ENCODE measurements around the gene OSBP2.

The OSBP2 gene

GRCh38 chr22:30742291-30743256 lies 47.9 kb downstream of the OSBP2 start:
- Histone ChIP-seq H2AFZ (ENCODE audit: low read length) (no peak overlapping the region), H3K14ac (ENCODE audit: low read length) (no peak overlapping the region), H2BK5ac (ENCODE audit: low read length) (no peak overlapping the region), H3K4me2 (ENCODE audit: insufficient read depth, low read length, poor library complexity, severe bottlenecking) (no peak overlapping the region), H3K36me3 (replicated peaks in 1 of 2; ENCODE audit: control insufficient read depth in 2 of 2, insufficient read depth in 2 of 2, low read length in 2 of 2) (no peaks in the 10 kb centered on the region), H2BK15ac (ENCODE audit: low read length) (no peak overlapping the region), H2BK12ac (ENCODE audit: low read length) (no peak overlapping the region), H3K9ac (ENCODE audit: low read depth, low read length, poor library complexity) (no peak overlapping the region), H3K27me3 (ENCODE audit: control insufficient read depth in 3 of 3, insufficient read depth in 3 of 3, low read depth in 1 of 3, low read length in 3 of 3) (peaks cover 0 to 5% (median 0%) of the 10 kb centered on the region in 3 experiments), H3K79me1 (ENCODE audit: low read depth, low read length) (no peaks in the 10 kb centered on the region), H3K4me3 (ENCODE audit: low read length in 2 of 2) (no peak overlapping the region), H3K4me1 (ENCODE audit: control insufficient read depth in 2 of 2, insufficient read depth in 1 of 2, low read depth in 1 of 2, low read length in 2 of 2) (peaks cover 0 to 3% of the 10 kb centered on the region in 2 donors), H2AK5ac (ENCODE audit: low read depth, low read length) (no peak overlapping the region), H3K4ac (ENCODE audit: low read length) (no peak overlapping the region), H2BK120ac (ENCODE audit: low read depth, low read length) (no peak overlapping the region), H3K27ac (replicated peaks; ENCODE audit: low read length) (no peak overlapping the region), H3K9me3 (replicated peaks in 1 of 2; ENCODE audit: control insufficient read depth in 2 of 2, insufficient read depth in 1 of 2, low read depth in 1 of 2, low read length in 2 of 2) (no peaks in the 10 kb centered on the region), H4K8ac (ENCODE audit: low read depth, low read length) (no peak overlapping the region), H4K91ac (ENCODE audit: low read depth, low read length, poor library complexity) (no peak overlapping the region), H3K23ac (ENCODE audit: low read depth, low read length, poor library complexity) (no peak overlapping the region), H3K18ac (ENCODE audit: low read length) (no peak overlapping the region)
- no peak for DNase-seq (ENCODE audit: low spot score)
- no CpG with 5 or more reads among the region's 6 CpGs for WGBS, 2 donors (ENCODE audit: extremely low coverage in 2 of 2, insufficient read length in 2 of 2, insufficient replicate concordance in 1 of 2)

GRCh38 chr22:30743257-30744020 lies 48.8 kb downstream of the OSBP2 start:
- Histone ChIP-seq H2BK12ac (ENCODE audit: low read length) (no peak overlapping the region), H2AFZ (ENCODE audit: low read length) (no peak overlapping the region), H3K79me1 (ENCODE audit: low read depth, low read length) (no peaks in the 10 kb centered on the region), H3K9ac (ENCODE audit: low read depth, low read length, poor library complexity) (no peak overlapping the region), H3K14ac (ENCODE audit: low read length) (no peak overlapping the region), H3K27ac (replicated peaks; ENCODE audit: low read length) (no peak overlapping the region), H3K4ac (ENCODE audit: low read length) (no peak overlapping the region), H3K9me3 (replicated peaks in 1 of 2; ENCODE audit: control insufficient read depth in 2 of 2, insufficient read depth in 1 of 2, low read depth in 1 of 2, low read length in 2 of 2) (no peaks in the 10 kb centered on the region), H2BK15ac (ENCODE audit: low read length) (no peak overlapping the region), H3K18ac (ENCODE audit: low read length) (no peak overlapping the region), H3K36me3 (replicated peaks in 1 of 2; ENCODE audit: control insufficient read depth in 2 of 2, insufficient read depth in 2 of 2, low read length in 2 of 2) (no peaks in the 10 kb centered on the region), H2AK5ac (ENCODE audit: low read depth, low read length) (no peak overlapping the region), H3K4me3 (ENCODE audit: low read length in 2 of 2) (no peak overlapping the region), H3K27me3 (ENCODE audit: control insufficient read depth in 3 of 3, insufficient read depth in 3 of 3, low read depth in 1 of 3, low read length in 3 of 3) (peaks cover 0 to 5% (median 0%) of the 10 kb centered on the region in 3 experiments), H3K4me1 (ENCODE audit: control insufficient read depth in 2 of 2, insufficient read depth in 1 of 2, low read depth in 1 of 2, low read length in 2 of 2) (no peaks in the 10 kb centered on the region), H2BK120ac (ENCODE audit: low read depth, low read length) (no peak overlapping the region), H2BK5ac (ENCODE audit: low read length) (no peak overlapping the region), H4K91ac (ENCODE audit: low read depth, low read length, poor library complexity) (no peak overlapping the region), H3K23ac (ENCODE audit: low read depth, low read length, poor library complexity) (no peak overlapping the region), H4K8ac (ENCODE audit: low read depth, low read length) (no peak overlapping the region), H3K4me2 (ENCODE audit: insufficient read depth, low read length, poor library complexity, severe bottlenecking) (no peak overlapping the region)
- no peak for DNase-seq (ENCODE audit: low spot score)
- no CpG with 5 or more reads among the region's 10 CpGs for WGBS, 2 donors (ENCODE audit: extremely low coverage in 2 of 2, insufficient read length in 2 of 2, insufficient replicate concordance in 1 of 2)

GRCh38 chr22:30744224-30744623 lies 49.5 kb downstream of the OSBP2 start:
- Histone ChIP-seq H3K27me3 (ENCODE audit: control insufficient read depth in 3 of 3, insufficient read depth in 3 of 3, low read depth in 1 of 3, low read length in 3 of 3) (peaks cover 0 to 5% (median 0%) of the 10 kb centered on the region in 3 experiments), H3K4me2 (ENCODE audit: insufficient read depth, low read length, poor library complexity, severe bottlenecking) (no peak overlapping the region), H2AK5ac (ENCODE audit: low read depth, low read length) (no peak overlapping the region), H3K79me1 (ENCODE audit: low read depth, low read length) (no peaks in the 10 kb centered on the region), H3K4ac (ENCODE audit: low read length) (no peak overlapping the region), H3K18ac (ENCODE audit: low read length) (no peak overlapping the region), H3K14ac (ENCODE audit: low read length) (no peak overlapping the region), H3K23ac (ENCODE audit: low read depth, low read length, poor library complexity) (no peak overlapping the region), H2BK5ac (ENCODE audit: low read length) (no peak overlapping the region), H2BK15ac (ENCODE audit: low read length) (no peak overlapping the region), H3K4me1 (ENCODE audit: control insufficient read depth in 2 of 2, insufficient read depth in 1 of 2, low read depth in 1 of 2, low read length in 2 of 2) (no peaks in the 10 kb centered on the region), H2BK12ac (ENCODE audit: low read length) (no peak overlapping the region), H4K8ac (ENCODE audit: low read depth, low read length) (no peak overlapping the region), H3K36me3 (replicated peaks in 1 of 2; ENCODE audit: control insufficient read depth in 2 of 2, insufficient read depth in 2 of 2, low read length in 2 of 2) (no peaks in the 10 kb centered on the region), H2BK120ac (ENCODE audit: low read depth, low read length) (no peak overlapping the region), H3K27ac (replicated peaks; ENCODE audit: low read length) (no peak overlapping the region), H3K4me3 (ENCODE audit: low read length in 2 of 2) (no peak overlapping the region), H3K9me3 (replicated peaks in 1 of 2; ENCODE audit: control insufficient read depth in 2 of 2, insufficient read depth in 1 of 2, low read depth in 1 of 2, low read length in 2 of 2) (no peaks in the 10 kb centered on the region), H2AFZ (ENCODE audit: low read length) (no peak overlapping the region), H4K91ac (ENCODE audit: low read depth, low read length, poor library complexity) (no peak overlapping the region), H3K9ac (ENCODE audit: low read depth, low read length, poor library complexity) (no peak overlapping the region)
- DNase-seq (ENCODE audit: low spot score): no peak
- no CpG with 5 or more reads among the region's 3 CpGs for WGBS, 2 donors (ENCODE audit: extremely low coverage in 2 of 2, insufficient read length in 2 of 2, insufficient replicate concordance in 1 of 2)

GRCh38 chr22:30747493-30747892 lies 52.8 kb downstream of the OSBP2 start:
- no peak overlapping the region for H3K9ac ChIP-seq (ENCODE audit: low read depth, low read length, poor library complexity)
- H3K4me3 ChIP-seq (ENCODE audit: low read length in 2 of 2): no peak overlapping the region
- no peak overlapping the region for H4K8ac ChIP-seq (ENCODE audit: low read depth, low read length)
- H2AK5ac ChIP-seq (ENCODE audit: low read depth, low read length): no peak overlapping the region
- no peak overlapping the region for H3K18ac ChIP-seq (ENCODE audit: low read length)
- no peak overlapping the region for H2BK12ac ChIP-seq (ENCODE audit: low read length)
- no peak overlapping the region for H3K27ac ChIP-seq (replicated peaks; ENCODE audit: low read length)
- no CpG with 5 or more reads among the region's 7 CpGs for WGBS, 2 donors (ENCODE audit: extremely low coverage in 2 of 2, insufficient read length in 2 of 2, insufficient replicate concordance in 1 of 2)
- no peak overlapping the region for H3K4ac ChIP-seq (ENCODE audit: low read length)
- H3K23ac ChIP-seq (ENCODE audit: low read depth, low read length, poor library complexity): no peak overlapping the region
- H3K9me3 ChIP-seq (replicated peaks in 1 of 2; ENCODE audit: control insufficient read depth in 2 of 2, insufficient read depth in 1 of 2, low read depth in 1 of 2, low read length in 2 of 2): no peaks in the 10 kb centered on the region
- H3K14ac ChIP-seq (ENCODE audit: low read length): no peak overlapping the region
- H2BK120ac ChIP-seq (ENCODE audit: low read depth, low read length): no peak overlapping the region
- H2BK5ac ChIP-seq (ENCODE audit: low read length): no peak overlapping the region
- no peak overlapping the region for H2BK15ac ChIP-seq (ENCODE audit: low read length)
- no peak overlapping the region for H2AFZ ChIP-seq (ENCODE audit: low read length)
- H3K4me1 ChIP-seq (ENCODE audit: control insufficient read depth in 2 of 2, insufficient read depth in 1 of 2, low read depth in 1 of 2, low read length in 2 of 2): no peaks in the 10 kb centered on the region
- H3K27me3 ChIP-seq (ENCODE audit: control insufficient read depth in 3 of 3, insufficient read depth in 3 of 3, low read depth in 1 of 3, low read length in 3 of 3): no peaks in the 10 kb centered on the region
- no peak for DNase-seq (ENCODE audit: low spot score)
- H3K4me2 ChIP-seq (ENCODE audit: insufficient read depth, low read length, poor library complexity, severe bottlenecking): no peak overlapping the region
- no peaks in the 10 kb centered on the region for H3K36me3 ChIP-seq (replicated peaks in 1 of 2; ENCODE audit: control insufficient read depth in 2 of 2, insufficient read depth in 2 of 2, low read length in 2 of 2)
- no peaks in the 10 kb centered on the region for H3K79me1 ChIP-seq (ENCODE audit: low read depth, low read length)
- no peak overlapping the region for H4K91ac ChIP-seq (ENCODE audit: low read depth, low read length, poor library complexity)

Measured in neuronal stem cell (in vitro differentiated cells).